ENCODE data around the gene GNGT1. TPM values are rescaled to one million over a fixed set of nuclear protein-coding genes. Genes with fewer than 3 reads are reported as not detected.

Gene GNGT1
- not detected for total RNA-seq
- not detected for polyA plus RNA-seq
- long read RNA-seq, donor 1, partial matches to known transcripts = 25 of 62 reads
- long read RNA-seq, donor 1, other reads (novel, unspliced or antisense) = 37 of 62 reads
- long read RNA-seq, donor 2 = 0 reads

DNA sequence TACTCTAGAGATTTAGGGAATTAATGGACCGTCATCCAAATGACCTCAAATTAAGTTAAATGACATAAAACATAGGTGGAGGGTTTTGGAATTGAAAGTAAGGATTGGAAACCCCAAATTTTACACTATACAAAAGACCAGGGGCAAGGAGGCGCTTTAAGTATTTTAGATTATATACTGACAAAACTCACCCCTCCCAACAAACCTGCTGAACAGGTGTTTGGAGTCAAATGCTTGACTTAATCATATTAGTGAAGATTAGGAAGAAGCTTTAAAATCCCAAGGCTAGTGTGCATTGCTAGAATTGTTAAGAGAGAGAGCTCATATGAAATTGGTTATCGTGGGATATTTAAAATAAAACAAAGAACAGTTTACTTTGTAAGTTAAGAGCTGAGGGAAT lies at the start of gene GNGT1:
Gene GNGT1 (plus strand): TSS at position 301 of the 400 bp plus-strand sequence. CDS start 180 bp downstream, outside the sequence.
- Histone ChIP-seq H3K27me3 (replicated peaks in 1 of 7) (peaks cover 0 to 4% (median 0%) of the 10 kb centered on the region in 7 donors), H3K4me1 (peaks cover 0 to 7% (median 0%) of the 10 kb centered on the region in 6 donors), H3K36me3 (no peaks in the 10 kb centered on the region), H3K4me3 (no peak within 1 kb of the TSS), H3K9me3 (no peaks in the 10 kb centered on the region), H3K27ac (no peak within 1 kb of the TSS)
- no peak for DNase-seq
- WGBS, 5 donors = 87 to 94% (median 89%) methylated on average over 3 of the region's 3 CpGs
- intact Hi-C loops (cut with DNase I; ENCODE audit: low total_unique reads) = no loop called here
- TF ChIP-seq POLR2AphosphoS5 (IDR thresholded peaks at IDR 0.05) (no peak), POLR2A (IDR thresholded peaks at IDR 0.05) (no peak)
- TF ChIP-seq, protein P1, sequence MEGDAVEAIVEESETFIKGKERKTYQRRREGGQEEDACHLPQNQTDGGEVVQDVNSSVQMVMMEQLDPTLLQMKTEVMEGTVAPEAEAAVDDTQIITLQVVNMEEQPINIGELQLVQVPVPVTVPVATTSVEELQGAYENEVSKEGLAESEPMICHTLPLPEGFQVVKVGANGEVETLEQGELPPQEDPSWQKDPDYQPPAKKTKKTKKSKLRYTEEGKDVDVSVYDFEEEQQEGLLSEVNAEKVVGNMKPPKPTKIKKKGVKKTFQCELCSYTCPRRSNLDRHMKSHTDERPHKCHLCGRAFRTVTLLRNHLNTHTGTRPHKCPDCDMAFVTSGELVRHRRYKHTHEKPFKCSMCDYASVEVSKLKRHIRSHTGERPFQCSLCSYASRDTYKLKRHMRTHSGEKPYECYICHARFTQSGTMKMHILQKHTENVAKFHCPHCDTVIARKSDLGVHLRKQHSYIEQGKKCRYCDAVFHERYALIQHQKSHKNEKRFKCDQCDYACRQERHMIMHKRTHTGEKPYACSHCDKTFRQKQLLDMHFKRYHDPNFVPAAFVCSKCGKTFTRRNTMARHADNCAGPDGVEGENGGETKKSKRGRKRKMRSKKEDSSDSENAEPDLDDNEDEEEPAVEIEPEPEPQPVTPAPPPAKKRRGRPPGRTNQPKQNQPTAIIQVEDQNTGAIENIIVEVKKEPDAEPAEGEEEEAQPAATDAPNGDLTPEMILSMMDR (IDR thresholded peaks at IDR 0.05 in 8 of 11, conservative IDR thresholded peaks at IDR 0.05 in 3 of 11) = no peak

DNA sequence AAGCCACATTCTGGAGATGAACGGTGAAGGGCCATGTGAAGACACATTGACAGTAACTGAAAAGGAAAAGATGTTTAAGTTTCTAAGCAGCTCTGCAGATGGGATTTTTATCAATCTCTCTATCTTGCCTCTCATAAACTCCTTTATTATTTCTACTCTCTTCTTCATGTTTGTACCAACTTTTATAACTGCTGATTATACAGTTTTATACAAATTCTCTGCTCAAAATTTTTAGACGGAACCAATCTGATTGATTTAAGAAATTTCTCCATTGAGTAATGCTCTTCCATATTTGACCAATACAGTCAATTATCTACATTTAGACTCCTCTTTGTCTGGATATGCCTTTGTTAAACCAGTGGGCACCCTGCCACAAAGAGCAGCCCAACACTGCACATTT lies 47.5 kb upstream of the GNGT1 start:
- Histone ChIP-seq H3K36me3 (no peaks in the 10 kb centered on the region), H3K4me3 (no peak overlapping the region), H3K27ac (no peak overlapping the region), H3K27me3 (replicated peaks in 1 of 7) (no peaks in the 10 kb centered on the region), H3K4me1 (no peaks in the 10 kb centered on the region), H3K9me3 (no peaks in the 10 kb centered on the region)
- TF ChIP-seq POLR2AphosphoS5 (IDR thresholded peaks at IDR 0.05) = no peak
- TF ChIP-seq, protein P1 (IDR thresholded peaks at IDR 0.05 in 8 of 11, conservative IDR thresholded peaks at IDR 0.05 in 3 of 11) = no peak
- no peak for TF ChIP-seq POLR2A (IDR thresholded peaks at IDR 0.05)
- 86 to 96% (median 94%) methylated on average over 2 of the region's 2 CpGs for WGBS, 5 donors
- DNase-seq = no peak
- intact Hi-C loops (cut with DNase I; ENCODE audit: low total_unique reads) = no loop called here

DNA sequence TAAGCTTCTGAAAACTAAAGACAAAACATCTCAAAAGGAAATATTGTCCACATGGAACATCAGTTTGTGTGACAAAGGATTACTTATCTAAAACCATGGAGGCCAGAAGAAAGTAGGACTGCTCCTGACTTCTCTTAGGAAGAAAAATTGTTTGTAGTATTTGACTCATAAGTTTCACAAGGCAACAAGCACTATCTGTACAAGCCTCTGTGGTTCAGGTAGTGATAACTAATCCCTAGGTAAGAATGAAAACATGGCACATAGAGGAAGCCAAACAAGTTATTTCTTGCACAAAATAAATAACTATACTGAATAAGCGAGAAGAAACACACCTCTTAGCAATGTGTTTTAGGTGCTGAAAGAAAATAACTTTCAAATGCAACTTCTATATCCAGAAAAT lies 46.1 kb upstream of the GNGT1 start:
- no peaks in the 10 kb centered on the region for H3K36me3 ChIP-seq

DNA sequence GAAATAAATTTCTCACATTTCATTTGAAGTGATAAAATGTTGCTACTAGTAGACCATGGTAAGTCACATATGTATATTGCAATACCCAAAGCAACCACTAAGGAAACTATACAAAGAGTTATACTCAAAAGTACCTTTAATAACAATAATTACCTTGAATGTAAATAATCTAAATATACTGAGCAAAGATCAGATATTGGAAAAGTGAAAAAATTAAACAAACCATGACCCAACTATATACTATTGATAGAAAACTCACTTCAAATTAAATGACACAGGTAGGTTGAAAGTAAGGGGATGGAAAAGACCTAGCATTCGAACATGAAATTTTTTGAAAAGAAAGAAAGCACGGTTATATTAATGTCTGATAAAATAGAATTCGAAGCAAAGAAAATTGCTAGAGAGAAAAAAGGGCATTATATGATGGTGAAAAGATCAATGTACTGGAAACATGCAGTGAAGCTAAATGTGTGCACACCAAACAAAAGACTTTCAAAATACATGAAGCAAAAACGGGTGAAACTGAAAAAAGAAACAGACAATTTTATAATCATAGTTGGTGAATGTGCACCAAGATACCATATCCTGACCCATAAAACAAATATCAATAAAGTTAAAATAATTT lies 44.9 kb upstream of the GNGT1 start:
- intact Hi-C loops (cut with DNase I; ENCODE audit: low total_unique reads) = no loop called here
- Histone ChIP-seq H3K9me3 (no peaks in the 10 kb centered on the region), H3K4me1 (no peaks in the 10 kb centered on the region), H3K27ac (no peak overlapping the region), H3K4me3 (no peak overlapping the region), H3K27me3 (replicated peaks in 1 of 7) (no peaks in the 10 kb centered on the region), H3K36me3 (no peaks in the 10 kb centered on the region)
- TF ChIP-seq, protein P1 (IDR thresholded peaks at IDR 0.05 in 8 of 11, conservative IDR thresholded peaks at IDR 0.05 in 3 of 11) = peak in 2 of 11 experiments; percentile 12 to 17
- no peak for TF ChIP-seq POLR2AphosphoS5 (IDR thresholded peaks at IDR 0.05)
- no peak for TF ChIP-seq POLR2A (IDR thresholded peaks at IDR 0.05)
- 79 to 91% (median 87%) methylated on average over 4 of the region's 4 CpGs for WGBS, 5 donors
- DNase-seq = no peak

More for the DNA sequence above, 46.1 kb upstream of the GNGT1 start:
- no peaks in the 10 kb centered on the region for H3K4me1 ChIP-seq
- H3K4me3 ChIP-seq = no peak overlapping the region
- TF ChIP-seq, protein P1 (IDR thresholded peaks at IDR 0.05 in 8 of 11, conservative IDR thresholded peaks at IDR 0.05 in 3 of 11) = no peak
- 78 to 89% (median 83%) methylated on average over 1 of the region's 1 CpG for WGBS, 5 donors
- H3K27me3 ChIP-seq (replicated peaks in 1 of 7) = no peaks in the 10 kb centered on the region
- intact Hi-C loops (cut with DNase I; ENCODE audit: low total_unique reads) = no loop called here
- no peak for DNase-seq
- H3K9me3 ChIP-seq = no peaks in the 10 kb centered on the region
- H3K27ac ChIP-seq = no peak overlapping the region

Data from spleen (tissue), 13 donors.